Testis (tissue), 2 donors: ENCODE measurements around the gene IREB2.

ENCODE experiments used
- POLR2A ChIP-seq: fragments of 450-650 bp; IDR thresholded peaks from one replicate; pipeline ENCODE4 v1.6.1; 2017; ENCODE audit warnings: antibody characterized with exemption, mild to moderate bottlenecking, moderate library complexity
- TF ChIP-seq, protein P1 (sequence below), 3 experiments: fragments of 450-650 bp in 2 of 3; fragments of 200-600 bp in 1 of 3; sonication (generic) in 1 of 3; IDR thresholded peaks; one replicate each; pipeline ENCODE4 v1.5.1; 2016 to 2019; ENCODE audit warnings: antibody characterized with exemption in 3 of 3, mild to moderate bottlenecking in 2 of 3, moderate library complexity in 1 of 3

DNA sequence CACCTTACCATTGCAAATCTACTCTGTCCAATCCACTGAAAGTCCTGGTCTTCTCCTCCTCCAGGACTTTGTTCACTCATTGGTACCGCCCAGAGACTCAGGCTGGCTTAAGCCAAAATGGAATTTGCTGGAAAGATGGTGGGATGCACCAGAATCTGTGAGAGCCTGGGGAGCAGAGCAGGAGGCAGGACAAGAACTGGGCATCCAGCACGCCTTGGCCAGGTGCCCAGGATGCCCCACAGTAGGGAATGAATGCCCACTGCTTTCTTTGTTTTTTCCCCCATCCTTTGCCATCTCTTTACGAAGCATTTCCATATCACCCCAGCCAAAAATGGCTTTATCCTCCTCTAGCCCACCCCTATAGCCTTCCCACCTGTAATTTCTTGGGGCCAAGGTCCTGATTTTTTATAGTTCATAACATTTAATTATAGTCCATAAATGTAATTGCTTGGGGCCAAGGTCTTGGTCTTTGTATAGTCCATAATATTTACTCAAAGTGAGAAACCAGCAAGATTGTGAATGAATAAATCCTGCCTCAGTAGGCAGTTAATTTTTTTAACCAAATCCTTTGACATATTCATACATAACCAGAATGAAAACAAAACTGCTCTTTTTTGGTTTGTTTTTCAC, 23.3 kb upstream of the IREB2 start:
- TF ChIP-seq, protein P1, sequence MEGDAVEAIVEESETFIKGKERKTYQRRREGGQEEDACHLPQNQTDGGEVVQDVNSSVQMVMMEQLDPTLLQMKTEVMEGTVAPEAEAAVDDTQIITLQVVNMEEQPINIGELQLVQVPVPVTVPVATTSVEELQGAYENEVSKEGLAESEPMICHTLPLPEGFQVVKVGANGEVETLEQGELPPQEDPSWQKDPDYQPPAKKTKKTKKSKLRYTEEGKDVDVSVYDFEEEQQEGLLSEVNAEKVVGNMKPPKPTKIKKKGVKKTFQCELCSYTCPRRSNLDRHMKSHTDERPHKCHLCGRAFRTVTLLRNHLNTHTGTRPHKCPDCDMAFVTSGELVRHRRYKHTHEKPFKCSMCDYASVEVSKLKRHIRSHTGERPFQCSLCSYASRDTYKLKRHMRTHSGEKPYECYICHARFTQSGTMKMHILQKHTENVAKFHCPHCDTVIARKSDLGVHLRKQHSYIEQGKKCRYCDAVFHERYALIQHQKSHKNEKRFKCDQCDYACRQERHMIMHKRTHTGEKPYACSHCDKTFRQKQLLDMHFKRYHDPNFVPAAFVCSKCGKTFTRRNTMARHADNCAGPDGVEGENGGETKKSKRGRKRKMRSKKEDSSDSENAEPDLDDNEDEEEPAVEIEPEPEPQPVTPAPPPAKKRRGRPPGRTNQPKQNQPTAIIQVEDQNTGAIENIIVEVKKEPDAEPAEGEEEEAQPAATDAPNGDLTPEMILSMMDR (IDR thresholded peaks at IDR 0.05) = no peak
- no peak for TF ChIP-seq POLR2A
